HG03565 (cell line): ENCODE results near the gene CXADR.
A peak's percentile ranks its signal among the peaks of the same experiment; 100 is the strongest.

Experiments
- ATAC-seq: cut with Tn5 transposase; IDR thresholded peaks from one replicate; pipeline ENCODE4 v1.9.1; 2021; ENCODE audit warnings: mild to moderate bottlenecking, moderate library complexity; ENCODE audit not compliant: unreplicated experiment

The CXADR gene

GRCh38 chr21:17585875-17586450, 73.1 kb downstream of the CXADR start:
- no peak for ATAC-seq

DNA sequence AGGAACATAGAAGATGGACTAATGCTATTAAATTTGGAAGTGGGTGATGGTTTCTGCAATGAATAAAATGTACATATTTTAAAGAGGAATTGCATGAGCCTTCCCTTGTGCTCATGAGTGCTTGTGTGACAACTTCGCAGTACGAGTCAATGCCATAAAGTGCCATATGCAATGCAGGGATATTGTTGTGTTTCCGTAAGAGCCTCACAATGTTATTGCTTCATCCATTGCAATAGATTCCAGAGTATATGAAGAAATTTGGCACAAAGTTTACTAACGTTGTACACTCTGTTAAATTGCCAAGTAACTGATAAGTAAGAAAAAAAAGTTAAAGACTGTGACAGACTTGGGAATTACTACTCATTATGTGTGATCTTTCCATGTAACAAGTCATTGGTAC, 77.6 kb downstream of the CXADR start:
- ATAC-seq, result no peak

DNA sequence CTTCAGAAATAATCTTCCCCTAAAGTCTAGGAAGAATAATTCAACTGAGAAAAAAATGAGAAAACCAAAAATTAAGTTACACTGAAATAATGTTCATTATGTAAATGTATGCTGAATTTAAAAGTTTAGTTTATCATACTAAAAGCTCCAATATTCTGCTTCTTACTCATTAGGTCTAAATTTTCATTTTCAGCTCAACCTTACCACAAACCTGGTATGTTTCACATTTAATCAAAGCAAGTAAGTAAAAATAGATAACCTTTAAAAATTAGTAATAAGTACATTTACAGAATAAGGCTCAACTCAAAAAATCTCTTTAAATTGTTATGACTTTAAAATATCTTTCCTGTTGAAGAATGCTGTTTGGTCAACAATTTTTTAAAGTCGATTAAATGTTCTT, 84.8 kb downstream of the CXADR start:
- peak; percentile 51 for ATAC-seq

- ATAC-seq, result peak; percentile 62
Observed at GRCh38 chr21:17598437-17598836, 85.6 kb downstream of the CXADR start.

- no peak for ATAC-seq
Observed at GRCh38 chr21:17602874-17603273, 90.0 kb downstream of the CXADR start.

DNA sequence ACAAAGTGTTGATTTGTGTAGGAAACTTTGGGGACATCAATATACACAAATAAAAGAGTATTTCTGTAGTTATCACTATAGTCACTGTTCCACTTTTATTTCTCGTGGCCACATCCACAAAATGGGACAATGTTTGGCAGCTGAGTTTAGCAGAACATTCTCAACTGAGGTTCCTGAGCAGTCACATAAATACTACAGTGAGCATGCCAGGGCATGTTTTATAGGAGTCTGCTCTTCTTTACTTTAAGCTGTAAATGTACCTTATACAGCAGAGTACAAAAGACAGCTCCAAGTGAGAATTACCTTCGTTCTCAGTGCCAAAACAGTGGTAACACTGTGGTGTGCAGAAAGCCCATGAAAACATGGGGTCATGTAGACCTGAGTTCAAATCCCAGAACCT, 94.8 kb downstream of the CXADR start:
- ATAC-seq, result no peak

GRCh38 chr21:17609681-17610080, 96.8 kb downstream of the CXADR start:
- no peak for ATAC-seq

- no peak for ATAC-seq
Observed at GRCh38 chr21:17610911-17611310, 98.1 kb downstream of the CXADR start.

DNA sequence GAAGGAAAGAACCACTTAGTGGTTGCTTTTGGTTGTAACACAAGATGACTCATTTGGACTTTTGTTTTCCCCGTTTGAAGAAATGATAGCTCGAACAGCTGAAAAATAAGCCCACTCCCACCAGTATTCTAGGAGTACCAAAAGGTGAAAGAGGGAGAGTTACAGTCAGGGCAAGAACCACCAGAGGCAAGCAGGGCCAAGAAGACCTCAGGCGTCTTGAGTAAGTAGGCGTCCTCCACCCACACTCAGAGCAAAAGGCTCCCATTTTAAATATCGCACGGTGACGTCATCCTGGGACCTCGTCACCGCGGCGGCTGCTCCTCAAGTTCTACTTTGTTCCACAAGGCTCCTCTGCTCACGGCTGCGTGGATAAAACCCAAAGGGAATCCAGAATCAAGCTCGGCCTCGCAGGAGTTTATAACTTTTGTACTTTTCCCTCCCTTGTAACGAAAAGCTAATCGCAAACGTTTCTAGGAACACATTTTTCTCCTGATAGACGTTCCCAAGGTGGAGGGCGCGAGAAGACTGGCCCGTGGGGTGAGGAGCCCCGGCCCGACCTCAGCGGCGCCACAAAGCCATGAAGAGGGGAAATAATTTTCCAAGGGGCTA, 98.7 kb downstream of the CXADR start:
- ATAC-seq, result peak; percentile 50

DNA sequence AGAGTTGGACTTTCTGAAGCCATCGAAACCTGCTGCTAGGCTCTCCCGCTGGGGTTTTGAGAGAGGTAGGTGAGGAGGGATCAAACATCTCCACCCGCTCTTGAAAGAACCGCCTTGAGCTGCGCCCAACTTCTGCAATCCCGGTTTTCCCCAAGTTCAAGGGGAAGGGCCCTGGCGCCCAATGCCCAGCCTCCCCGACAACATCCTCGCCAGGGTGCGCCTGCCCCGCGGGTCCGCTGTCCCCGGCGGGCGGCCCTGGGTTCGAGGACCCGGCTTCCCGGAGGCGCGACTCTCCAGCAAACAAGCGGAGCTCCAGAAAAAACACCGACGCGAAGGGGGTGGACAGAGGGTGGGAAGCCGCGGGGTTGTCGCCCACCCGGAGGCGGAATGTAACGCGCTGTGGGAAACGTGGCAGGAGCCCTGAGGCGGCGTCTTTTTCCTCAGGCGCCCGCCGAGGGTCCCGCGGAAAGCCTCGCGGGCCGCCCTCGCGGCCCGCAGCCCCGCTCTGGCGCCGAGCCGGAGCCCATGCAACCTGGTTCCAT, 99.3 kb downstream of the CXADR start:
- no peak for ATAC-seq

DNA sequence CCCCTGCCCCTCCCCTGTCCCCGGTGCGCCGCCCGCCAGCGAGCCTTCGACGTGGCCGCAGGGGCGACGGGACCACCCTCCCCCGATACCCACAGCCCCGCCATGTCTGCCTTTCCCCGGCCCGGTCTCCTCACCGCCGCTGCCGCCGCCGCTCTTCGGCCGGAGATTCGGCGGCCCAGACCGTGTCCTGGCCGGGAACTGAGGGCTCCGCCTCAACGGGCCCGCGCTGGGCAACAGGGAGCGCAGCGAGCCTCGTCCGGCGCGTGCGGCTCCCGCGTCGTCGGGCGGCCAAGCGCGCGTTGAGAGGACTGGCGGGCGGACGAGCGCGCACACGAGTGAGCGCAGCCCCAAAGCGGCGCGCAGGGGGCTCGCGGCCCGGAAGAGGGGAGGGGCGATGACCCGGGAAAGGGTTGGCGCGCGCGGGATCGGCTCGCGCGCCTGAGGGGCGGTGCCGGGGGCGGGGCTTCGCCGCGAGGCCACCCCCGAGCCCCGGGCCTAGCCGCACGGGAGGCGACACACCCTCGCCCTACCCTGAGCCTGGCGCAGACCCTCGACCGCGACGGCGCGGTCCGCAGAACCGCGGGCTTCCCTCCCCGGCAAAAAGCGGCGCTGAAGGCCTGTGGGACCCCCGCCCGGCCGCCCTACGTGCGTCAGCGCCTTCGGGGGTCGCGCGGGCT, 99.9 kb downstream of the CXADR start, which contains the start of gene BTG3:
Gene BTG3, minus strand, starts transcription at position 337 of the 677 bp plus-strand sequence. CDS start 3,757 bp downstream, outside the sequence.
- peak; percentile 73 for ATAC-seq

GRCh38 chr21:17613242-17613676, 100.4 kb downstream of the CXADR start:
- ATAC-seq, result no peak

DNA sequence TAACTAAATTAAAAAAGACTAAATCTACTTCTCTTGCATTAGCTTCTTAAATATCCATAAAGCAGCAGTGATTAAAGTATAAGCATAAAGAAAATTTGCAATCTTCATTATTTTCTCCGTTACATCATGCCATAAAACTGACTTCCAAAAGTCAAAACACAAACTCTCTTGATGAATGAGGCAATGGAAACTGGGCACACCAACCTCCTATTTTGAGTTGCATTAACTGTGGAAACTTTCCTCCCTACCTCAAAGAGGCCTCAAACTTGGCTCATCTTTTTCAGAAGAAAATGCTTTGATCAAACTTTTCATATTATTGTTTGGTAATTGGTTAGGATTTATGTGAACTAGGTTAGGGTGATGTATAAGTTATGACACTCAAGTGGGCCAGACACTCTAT, 104.0 kb downstream of the CXADR start:
- no peak for ATAC-seq

- ATAC-seq, result no peak
Observed at GRCh38 chr21:17622018-17622417, 109.2 kb downstream of the CXADR start.

DNA sequence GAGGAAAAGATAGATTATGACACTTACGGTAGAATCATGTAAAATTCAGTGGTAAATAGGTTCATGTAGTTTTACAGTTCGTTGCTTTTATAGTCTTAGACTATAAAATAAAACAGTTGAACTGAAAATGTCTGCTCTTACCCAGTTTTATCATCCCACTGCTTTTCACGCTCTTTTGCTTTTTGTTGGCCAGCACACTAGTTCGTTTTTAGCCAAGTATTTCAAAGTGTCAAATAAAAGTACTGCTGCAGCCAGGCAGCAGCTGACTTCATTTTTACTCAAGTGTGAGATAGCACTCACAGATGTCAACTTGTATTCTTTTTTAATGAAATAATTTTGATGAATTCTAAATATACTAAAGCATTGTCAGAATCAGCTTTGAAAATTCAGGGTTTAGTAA, 118.4 kb downstream of the CXADR start:
- no peak for ATAC-seq

- no peak for ATAC-seq
Observed at GRCh38 chr21:17636711-17637110, 123.9 kb downstream of the CXADR start.

- no peak for ATAC-seq
Observed at GRCh38 chr21:17640821-17641220, 128.0 kb downstream of the CXADR start.
